Stomach (tissue), 4 donors: ENCODE data around the gene SCRG1.

Source experiments
- POLR2AphosphoS5 ChIP-seq, 3 donors: sonication (generic); formaldehyde crosslinking; IDR thresholded peaks; one replicate each; pipeline ENCODE4 v1.6.1; 2016; ENCODE audit warnings: antibody characterized with exemption in 3 of 3
- TF ChIP-seq, protein P1 (sequence below), 7 experiments: fragments of 450-650 bp in 4 of 7; fragments of 200-600 bp in 3 of 7; sonication (generic) in 3 of 7; IDR thresholded peaks; one replicate each; pipeline ENCODE4 v1.5.1; 2016 to 2019; ENCODE audit warnings: antibody characterized with exemption in 7 of 7, control low read depth in 2 of 7, mild to moderate bottlenecking in 1 of 7

DNA sequence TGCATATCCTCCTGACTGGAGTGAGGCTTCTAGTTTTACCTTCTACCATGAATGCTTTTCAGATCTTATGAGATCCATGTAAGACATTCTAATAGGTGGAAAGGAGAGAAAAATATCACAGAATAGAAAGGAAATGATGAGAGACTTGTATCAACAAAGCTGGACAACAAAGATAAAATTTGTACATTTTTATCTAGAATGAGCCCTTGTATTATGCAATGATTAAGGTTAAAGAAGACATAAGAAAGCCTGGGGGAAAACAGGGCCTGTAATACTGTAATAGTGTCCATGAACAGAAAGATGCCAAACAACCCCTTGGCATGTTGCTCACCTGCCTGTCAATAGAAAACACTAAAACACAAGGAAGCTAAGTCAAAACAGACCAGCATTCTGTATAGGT is 44.2 kb upstream of the SCRG1 start:
- TF ChIP-seq, protein P1, sequence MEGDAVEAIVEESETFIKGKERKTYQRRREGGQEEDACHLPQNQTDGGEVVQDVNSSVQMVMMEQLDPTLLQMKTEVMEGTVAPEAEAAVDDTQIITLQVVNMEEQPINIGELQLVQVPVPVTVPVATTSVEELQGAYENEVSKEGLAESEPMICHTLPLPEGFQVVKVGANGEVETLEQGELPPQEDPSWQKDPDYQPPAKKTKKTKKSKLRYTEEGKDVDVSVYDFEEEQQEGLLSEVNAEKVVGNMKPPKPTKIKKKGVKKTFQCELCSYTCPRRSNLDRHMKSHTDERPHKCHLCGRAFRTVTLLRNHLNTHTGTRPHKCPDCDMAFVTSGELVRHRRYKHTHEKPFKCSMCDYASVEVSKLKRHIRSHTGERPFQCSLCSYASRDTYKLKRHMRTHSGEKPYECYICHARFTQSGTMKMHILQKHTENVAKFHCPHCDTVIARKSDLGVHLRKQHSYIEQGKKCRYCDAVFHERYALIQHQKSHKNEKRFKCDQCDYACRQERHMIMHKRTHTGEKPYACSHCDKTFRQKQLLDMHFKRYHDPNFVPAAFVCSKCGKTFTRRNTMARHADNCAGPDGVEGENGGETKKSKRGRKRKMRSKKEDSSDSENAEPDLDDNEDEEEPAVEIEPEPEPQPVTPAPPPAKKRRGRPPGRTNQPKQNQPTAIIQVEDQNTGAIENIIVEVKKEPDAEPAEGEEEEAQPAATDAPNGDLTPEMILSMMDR (IDR thresholded peaks at IDR 0.05) = no peak
- no peak for TF ChIP-seq POLR2AphosphoS5 (IDR thresholded peaks at IDR 0.05)
